ENCODE results near the gene FMC1.

- TF ChIP-seq CTCF (IDR thresholded peaks at IDR 0.05; ENCODE audit: poor library complexity) = no peak
- TF ChIP-seq EZH2 (IDR thresholded peaks at IDR 0.05; ENCODE audit: borderline replicate concordance) = no peak
Observed at GRCh38 chr7:139340808-139341057, 404 bp upstream of the FMC1 start.
